HepG2 (cell line): ENCODE data around the gene GNB3. TPM values are rescaled to one million over a fixed set of nuclear protein-coding genes. Genes with fewer than 3 reads are reported as not detected.

ENCODE experiments used
- ATF6 ChIP-seq: sonication (generic); formaldehyde crosslinking; conservative IDR thresholded peaks from 2 replicates; pipeline ENCODE4 v1.4.0; 2020; ENCODE audit warnings: missing genetic modification reagents
- DR1 ChIP-seq: sonication (generic); formaldehyde crosslinking; IDR thresholded peaks from 2 replicates; pipeline ENCODE4 v1.8.0; 2021; ENCODE audit warnings: mild to moderate bottlenecking, missing genetic modification reagents, inconsistent platforms
- EED ChIP-seq: sonication (generic); formaldehyde crosslinking; IDR thresholded peaks from 2 replicates; pipeline ENCODE4 v1.5.0; 2020; ENCODE audit warnings: mild to moderate bottlenecking, missing genetic modification reagents
- GATAD1 ChIP-seq: IDR thresholded peaks from 2 replicates; pipeline ENCODE4 v1.6.1; 2016; ENCODE audit warnings: missing genetic modification reagents, missing compliant biosample characterization
- KDM1A ChIP-seq: IDR thresholded peaks from 2 replicates; pipeline ENCODE4 v1.6.1; 2016; ENCODE audit warnings: missing compliant biosample characterization
- MIER2 ChIP-seq: IDR thresholded peaks from 2 replicates; pipeline ENCODE4 v1.6.1; 2016; ENCODE audit warnings: missing biosample characterization, missing genetic modification reagents
- MXD1 ChIP-seq: sonication (generic); formaldehyde crosslinking; IDR thresholded peaks from 2 replicates; pipeline ENCODE4 v1.4.0; 2020; ENCODE audit warnings: mild to moderate bottlenecking, missing genetic modification reagents
- PAF1 ChIP-seq: IDR thresholded peaks from 2 replicates; pipeline ENCODE4 v1.6.1; 2016; ENCODE audit warnings: missing genetic modification reagents, missing compliant biosample characterization
- SIN3A ChIP-seq: IDR thresholded peaks from 2 replicates; pipeline ENCODE4 v1.6.1; 2011; ENCODE audit warnings: low read depth, mild to moderate bottlenecking, control low read depth, low read length, borderline replicate concordance
- SRSF4 ChIP-seq: fragments of 200-400 bp; formaldehyde crosslinking; IDR thresholded peaks from one replicate; pipeline ENCODE4 v1.6.1; 2018; ENCODE audit warnings: mild to moderate bottlenecking, low read depth, low read length, moderate library complexity; ENCODE audit not compliant: poor library complexity, severe bottlenecking
- TFDP1 ChIP-seq: IDR thresholded peaks from 2 replicates; pipeline ENCODE4 v1.6.1; 2016; ENCODE audit warnings: missing compliant biosample characterization, missing genetic modification reagents, borderline replicate concordance
- TIGD3 ChIP-seq: sonication (generic); formaldehyde crosslinking; IDR thresholded peaks from 2 replicates; pipeline ENCODE4 v1.5.1; 2020; ENCODE audit warnings: mild to moderate bottlenecking, missing genetic modification reagents, borderline replicate concordance
- ZBTB21 ChIP-seq: sonication (generic); formaldehyde crosslinking; IDR thresholded peaks from 2 replicates; pipeline ENCODE4 v1.4.0; 2020; ENCODE audit warnings: missing genetic modification reagents
- ZNF235 ChIP-seq: sonication (generic); formaldehyde crosslinking; IDR thresholded peaks from 2 replicates; pipeline ENCODE4 v1.8.1; 2023; ENCODE audit warnings: mild to moderate bottlenecking, missing genetic modification reagents, borderline replicate concordance
- ZNF253 ChIP-seq: sonication (generic); formaldehyde crosslinking; IDR thresholded peaks from 2 replicates; pipeline ENCODE4 v1.8.0; 2022; ENCODE audit warnings: mild to moderate bottlenecking, missing genetic modification reagents, borderline replicate concordance
- ZNF274 ChIP-seq: sonication (generic); formaldehyde crosslinking; IDR thresholded peaks from 2 replicates; pipeline ENCODE4 v1.5.1; 2020; ENCODE audit warnings: mild to moderate bottlenecking, missing genetic modification reagents
- ZNF503 ChIP-seq: sonication (generic); formaldehyde crosslinking; IDR thresholded peaks from 2 replicates; pipeline ENCODE4 v1.4.0; 2020; ENCODE audit warnings: missing genetic modification reagents
- ZNF598 ChIP-seq: sonication (generic); formaldehyde crosslinking; IDR thresholded peaks from 2 replicates; pipeline ENCODE4 v1.5.1; 2020; ENCODE audit warnings: mild to moderate bottlenecking, missing genetic modification reagents, borderline replicate concordance
- ZNF660 ChIP-seq: sonication (generic); formaldehyde crosslinking; IDR thresholded peaks from 2 replicates; pipeline ENCODE4 v1.5.1; 2020; ENCODE audit warnings: mild to moderate bottlenecking, low read depth, missing genetic modification reagents, borderline replicate concordance
- ZZZ3 ChIP-seq: sonication (generic); formaldehyde crosslinking; IDR thresholded peaks from 2 replicates; pipeline ENCODE4 v1.4.0; 2020; ENCODE audit warnings: missing genetic modification reagents, mild to moderate bottlenecking, borderline replicate concordance
- polyA plus RNA-seq, 8 experiments: library from polyadenylated mRNA; depleted of rRNA in 3 of 8; stranded (reverse) in 7 of 8; unstranded in 1 of 8; fragments of >200 nt; fragmentation: Illumina TruSeq in 4 of 8; extraction: Trizol in 4 of 8; gene quantifications; 2 replicates each; pipeline versions ENCODE4 v1.2.1 to v1.2.3, GENCODE V29; 2011 to 2016; ENCODE audit warnings: low read depth in 4 of 8, missing spikeins in 1 of 8, mixed read lengths in 1 of 8; ENCODE audit not compliant: insufficient read depth in 1 of 8
- total RNA-seq, 5 experiments: library from RNA; depleted of rRNA; stranded (reverse); fragments of >200 nt; fragmentation: Illumina TruSeq; extraction: Trizol; gene quantifications; 2 replicates each; pipeline ENCODE4 v1.2.3, GENCODE V29; 2016; ENCODE audit warnings: low read depth in 1 of 5

GNB3 gene
- total and polyA plus RNA-seq, 2 of the 13 experiments (the other 11 are each of a cell fraction or from before 2014, with no cell fraction given), result 1.3 to 3.6 TPM

- TF ChIP-seq ATF6 (no peak; the same call in 1 of the 2 replicates), SIN3A (peak; percentile 86), TFDP1 (CRISPR knock-in tag) (peak; percentile 48; the same call in 1 of the 2 replicates), ZZZ3 (CRISPR knock-in tag) (peak; percentile 63; the same call in 1 of the 2 replicates), ZNF660 (no peak), SRSF4 (no peak), KDM1A (CRISPR knock-in tag) (no peak), ZNF503 (CRISPR knock-in tag) (peak; percentile 42; the same call in 1 of the 2 replicates), TIGD3 (CRISPR knock-in tag) (no peak), DR1 (no peak; the same call in none of the 2 replicates), ZNF598 (CRISPR knock-in tag) (no peak), ZNF253 (no peak), MXD1 (peak; percentile 31; the same call in 1 of the 2 replicates), EED (CRISPR knock-in tag) (0 out of 2 replicates have a peak, but pooled peaks have one; percentile 34), GATAD1 (CRISPR knock-in tag) (peak; percentile 78; the same call in 1 of the 2 replicates), ZNF274 (CRISPR knock-in tag) (0 out of 2 replicates have a peak, but pooled peaks have one; percentile 23), ZBTB21 (CRISPR knock-in tag) (no peak), PAF1 (CRISPR knock-in tag) (peak; percentile 48; the same call in 1 of the 2 replicates), MIER2 (CRISPR knock-in tag) (0 out of 2 replicates have a peak, but pooled peaks have one; percentile 33), ZNF235 (CRISPR knock-in tag) (0 out of 2 replicates have a peak, but pooled peaks have one; percentile 54)
Measured at GRCh38 chr12:6872073-6873048, 31.6 kb downstream of the GNB3 start (continued).
